IMR-90 (cell line): ENCODE results near the gene HSPA12A. TPM values are rescaled to one million over a fixed set of nuclear protein-coding genes. Genes with fewer than 3 reads are reported as not detected.

Experiments used
- ATAC-seq: fragments of 200-7000 bp; cut with Tn5 transposase; 2 replicates; pipeline ENCODE4 v1.9.1; 2020; ENCODE audit warnings: low read depth, mild to moderate bottlenecking, moderate library complexity
- BruUV-seq: library from RNA; stranded (reverse); fragments of 400-500 nt; replicated peaks from 2 replicates; lab custom pipeline; 2021; lab: Mats Ljungman, UMichigan
- CTCF ChIA-PET: fragments of 300-600 bp; formaldehyde crosslinking; extraction: SDS; loops from one replicate; lab custom pipeline; 2021; ENCODE audit warnings: antibody characterized with exemption; lab: Yijun Ruan, JAX
- POLR2A ChIA-PET: fragments of 300-600 bp; sonication (Branson Sonifier 250); formaldehyde crosslinking; loops from one replicate; lab custom pipeline; 2022; ENCODE audit warnings: antibody characterized with exemption; ENCODE audit not compliant: unreplicated experiment; lab: Charles Lee
- DNase-seq: peaks from one replicate; pipeline ENCODE4 v3.0.0; 2013
- H2AFZ ChIP-seq: replicated peaks from 2 replicates; pipeline ENCODE3; 2013; ENCODE audit warnings: low read length, mild to moderate bottlenecking; ENCODE audit not compliant: poor library complexity
- H2AK5ac ChIP-seq: 2 replicates; pipeline ENCODE4 v1.6.1; 2013; ENCODE audit warnings: low read depth, low read length, inconsistent platforms
- H2AK9ac ChIP-seq: replicated peaks from 2 replicates; pipeline ENCODE3; 2013; ENCODE audit warnings: mild to moderate bottlenecking, low read depth, low read length, moderate library complexity; ENCODE audit not compliant: poor library complexity
- H2BK120ac ChIP-seq: 2 replicates; pipeline ENCODE4 v1.6.1; 2013; ENCODE audit warnings: low read depth, low read length, inconsistent platforms
- H2BK15ac ChIP-seq: 3 replicates; pipeline ENCODE4 v1.6.1; 2013; ENCODE audit warnings: low read depth, low read length, inconsistent platforms
- H2BK20ac ChIP-seq: 2 replicates; pipeline ENCODE4 v1.6.1; 2013; ENCODE audit warnings: low read depth, mild to moderate bottlenecking, inconsistent platforms, low read length, moderate library complexity
- H2BK5ac ChIP-seq: 2 replicates; pipeline ENCODE4 v1.6.1; 2013; ENCODE audit warnings: mild to moderate bottlenecking, low read depth, low read length, inconsistent platforms; ENCODE audit not compliant: poor library complexity, severe bottlenecking
- H3K14ac ChIP-seq: replicated peaks from 2 replicates; pipeline ENCODE4 v1.6.1; 2013; ENCODE audit warnings: low read depth, low read length, inconsistent platforms
- H3K18ac ChIP-seq: 2 replicates; pipeline ENCODE4 v1.6.1; 2013; ENCODE audit warnings: low read depth, low read length, control low read depth
- H3K23ac ChIP-seq: 2 replicates; pipeline ENCODE4 v1.6.1; 2013; ENCODE audit warnings: low read depth, low read length, inconsistent platforms
- H3K27ac ChIP-seq: 2 replicates; pipeline ENCODE4 v1.5.1; 2013; ENCODE audit warnings: mild to moderate bottlenecking, control low read depth, low read length; ENCODE audit not compliant: insufficient read depth
- H3K27me3 ChIP-seq: 2 replicates; pipeline ENCODE4 v1.6.1; 2013; ENCODE audit warnings: low read length; ENCODE audit not compliant: control insufficient read depth, insufficient read depth
- H3K36me3 ChIP-seq: 2 replicates; pipeline ENCODE4 v1.6.1; 2013; ENCODE audit warnings: low read length, mixed read lengths; ENCODE audit not compliant: control insufficient read depth, insufficient read depth
- H3K4ac ChIP-seq: 2 replicates; pipeline ENCODE4 v1.6.1; 2013; ENCODE audit warnings: low read depth, low read length, inconsistent platforms
- H3K4me1 ChIP-seq: 2 replicates; pipeline ENCODE4 v1.6.1; 2013; ENCODE audit warnings: low read length, mixed read lengths; ENCODE audit not compliant: control insufficient read depth, insufficient read depth
- H3K4me2 ChIP-seq: 2 replicates; pipeline ENCODE4 v1.6.1; 2013; ENCODE audit warnings: low read depth, mild to moderate bottlenecking, control low read depth, low read length, moderate library complexity
- H3K4me3 ChIP-seq: 2 replicates; pipeline ENCODE4 v1.5.1; 2013; ENCODE audit warnings: low read depth, mild to moderate bottlenecking, control low read depth, low read length, moderate library complexity; ENCODE audit not compliant: insufficient read depth
- H3K56ac ChIP-seq: 2 replicates; pipeline ENCODE4 v1.6.1; 2013; ENCODE audit warnings: low read length, inconsistent platforms; ENCODE audit not compliant: insufficient read depth; ENCODE audit errors: extremely low read depth
- H3K79me1 ChIP-seq, 2 experiments: 2 replicates each; pipeline ENCODE4 v1.6.1; 2013; ENCODE audit warnings: low read length in 2 of 2, inconsistent platforms in 1 of 2, low read depth in 1 of 2
- H3K9ac ChIP-seq: 2 replicates; pipeline ENCODE4 v1.6.1; 2013; ENCODE audit warnings: low read depth, low read length, control low read depth
- H3K9me1 ChIP-seq: 2 replicates; pipeline ENCODE4 v1.6.1; 2013; ENCODE audit warnings: low read length, inconsistent platforms; ENCODE audit not compliant: insufficient read depth
- H3K9me3 ChIP-seq: 2 replicates; pipeline ENCODE4 v1.6.1; 2013; ENCODE audit warnings: low read length; ENCODE audit not compliant: control insufficient read depth, insufficient read depth
- H4K20me1 ChIP-seq: 2 replicates; pipeline ENCODE4 v1.6.1; 2013; ENCODE audit warnings: low read length, inconsistent platforms; ENCODE audit not compliant: insufficient read depth
- H4K5ac ChIP-seq: 2 replicates; pipeline ENCODE4 v1.6.1; 2013; ENCODE audit warnings: mild to moderate bottlenecking, low read depth, low read length, control low read depth
- H4K8ac ChIP-seq, 2 experiments: 2 replicates each; pipeline ENCODE4 v1.6.1; 2013; ENCODE audit warnings: low read depth in 2 of 2, low read length in 2 of 2, control low read depth in 1 of 2, inconsistent platforms in 1 of 2
- H4K91ac ChIP-seq: 2 replicates; pipeline ENCODE4 v1.6.1; 2013; ENCODE audit warnings: low read depth, low read length, inconsistent platforms; ENCODE audit not compliant: insufficient read depth
- BHLHE40 ChIP-seq: fragments of 150-350 bp; IDR thresholded peaks from 2 replicates; pipeline ENCODE4 v1.6.1; 2016; ENCODE audit warnings: mild to moderate bottlenecking, low read depth, low read length
- CEBPB ChIP-seq: IDR thresholded peaks from 2 replicates; pipeline ENCODE4 v1.6.1; 2012; ENCODE audit warnings: low read depth, low read length, improper control_type of control experiment
- CHD1 ChIP-seq: IDR thresholded peaks from 2 replicates; pipeline ENCODE4 v1.6.1; 2012; ENCODE audit warnings: low read depth, low read length, improper control_type of control experiment
- CTCF ChIP-seq: conservative IDR thresholded peaks from 2 replicates; pipeline ENCODE4 v1.5.1; 2012; ENCODE audit warnings: mild to moderate bottlenecking, low read depth, low read length, improper control_type of control experiment
- ELK1 ChIP-seq: fragments of 150-350 bp; IDR thresholded peaks from 2 replicates; pipeline ENCODE4 v1.6.1; 2016; ENCODE audit warnings: low read depth, mild to moderate bottlenecking, low read length, moderate library complexity, borderline replicate concordance
- FOS ChIP-seq: fragments of 150-350 bp; IDR thresholded peaks from 2 replicates; pipeline ENCODE4 v1.6.1; 2016; ENCODE audit warnings: low read depth, low read length
- MAFK ChIP-seq: IDR thresholded peaks from 2 replicates; pipeline ENCODE4 v1.6.1; 2012; ENCODE audit warnings: low read depth, low read length, improper control_type of control experiment
- MAZ ChIP-seq: IDR thresholded peaks from 2 replicates; pipeline ENCODE4 v1.6.1; 2012; ENCODE audit warnings: low read depth, mild to moderate bottlenecking, low read length, improper control_type of control experiment, moderate library complexity, borderline replicate concordance
- MXI1 ChIP-seq: IDR thresholded peaks from 2 replicates; pipeline ENCODE4 v1.6.1; 2012; ENCODE audit warnings: low read depth, mild to moderate bottlenecking, low read length, moderate library complexity, borderline replicate concordance
- NFE2L2 ChIP-seq: fragments of 150-350 bp; IDR thresholded peaks from 2 replicates; pipeline ENCODE4 v1.6.1; 2016; ENCODE audit warnings: low read depth, mild to moderate bottlenecking, low read length
- POLR2A ChIP-seq: IDR thresholded peaks from 2 replicates; pipeline ENCODE4 v1.6.1; 2012; ENCODE audit warnings: mild to moderate bottlenecking, low read depth, low read length
- RAD21 ChIP-seq: IDR thresholded peaks from 2 replicates; pipeline ENCODE4 v1.6.1; 2012; ENCODE audit warnings: low read length, improper control_type of control experiment
- RCOR1 ChIP-seq: IDR thresholded peaks from 2 replicates; pipeline ENCODE4 v1.6.1; 2012; ENCODE audit warnings: mild to moderate bottlenecking, low read length, improper control_type of control experiment; ENCODE audit not compliant: insufficient replicate concordance
- RFX5 ChIP-seq: IDR thresholded peaks from 2 replicates; pipeline ENCODE4 v1.8.0; 2012; ENCODE audit warnings: low read depth, mild to moderate bottlenecking, low read length, moderate library complexity
- SMC3 ChIP-seq: fragments of 150-350 bp; IDR thresholded peaks from 2 replicates; pipeline ENCODE4 v1.6.1; 2016; ENCODE audit warnings: low read depth, mild to moderate bottlenecking, antibody characterized with exemption, low read length, moderate library complexity
- USF2 ChIP-seq: fragments of 150-350 bp; IDR thresholded peaks from 2 replicates; pipeline ENCODE4 v1.6.1; 2017; ENCODE audit warnings: mild to moderate bottlenecking, antibody characterized with exemption, low read length, low read depth
- WGBS, 2 experiments: methylation state at CpG; one replicate each; pipeline versions ENCODE4 v1.1.5 to v1.1.7; 2013; ENCODE audit warnings: missing lambda C conversion rate in 2 of 2; ENCODE audit not compliant: insufficient read length in 1 of 2; ENCODE audit errors: extremely low coverage in 2 of 2; 5-methylcytosine and 5-hydroxymethylcytosine counted together
- dilution Hi-C: fragments of 300-500 bp; cut with HindIII; formaldehyde crosslinking; loops from one replicate; pipeline ENCODE4 v1.14.3; 2018; ENCODE audit warnings: low sequenced_read_pairs; ENCODE audit not compliant: unreplicated experiment
- in situ Hi-C: fragments of 300-500 bp; cut with MboI; formaldehyde crosslinking; loops from 3 replicates; pipeline ENCODE4 v1.14.3; 2019; ENCODE audit warnings: low sequenced_read_pairs, inconsistent platforms, mixed read lengths
- intact Hi-C: fragments of 100-400 bp; cut with micrococcal nuclease; formaldehyde crosslinking; loops from 2 replicates; pipeline ENCODE4 v1.10.0; 2022
- polyA plus RNA-seq, 3 experiments: library from polyadenylated mRNA; depleted of rRNA; stranded (reverse); fragments of >200 nt; gene quantifications; 2 replicates each; pipeline ENCODE4 v1.2.3, GENCODE V29; 2012; ENCODE audit warnings: low replicate concordance in 1 of 3
- total RNA-seq: library from RNA; depleted of rRNA; stranded (reverse); fragments of >200 nt; gene quantifications from 2 replicates; pipeline ENCODE4 v1.2.3, GENCODE V29; 2012

HSPA12A gene
- total and polyA plus RNA-seq, 2 of the 4 experiments (the other 2 are of a cell fraction) = 16.1 to 16.7 TPM

GRCh38 chr10:116708877-116709276 is 33.5 kb downstream of the HSPA12A start:
- no peak overlapping the region for H3K27ac ChIP-seq
- peaks cover 3% of the 10 kb centered on the region; the same call in 1 of the 2 replicates for H3K36me3 ChIP-seq
- H2BK20ac ChIP-seq = no peak overlapping the region
- H3K9me3 ChIP-seq = no peaks in the 10 kb centered on the region
- H2AK5ac ChIP-seq = no peak overlapping the region
- in situ Hi-C loops (no loop called here), intact Hi-C loops (loop anchor here (1.0 kb wide), 1 partner anchor 79 kb away; no protein-coding TSS in a partner anchor), dilution Hi-C loops (no loop called here)
- WGBS, 2 experiments = 100% methylated on average over 3 of the region's 4 CpGs; no CpG with 5 or more reads in 1 of the 2 experiments
- no peak overlapping the region for H4K5ac ChIP-seq
- H3K9ac ChIP-seq = no peak overlapping the region
- no peak overlapping the region for H2AK9ac ChIP-seq
- no peak overlapping the region for H3K4me3 ChIP-seq
- H2AFZ ChIP-seq = no peak overlapping the region
- no peak overlapping the region for H4K91ac ChIP-seq
- no peaks in the 10 kb centered on the region for H3K27me3 ChIP-seq
- no peak overlapping the region for H3K4ac ChIP-seq
- no peak overlapping the region for H3K56ac ChIP-seq
- H2BK120ac ChIP-seq = no peak overlapping the region
- H2BK15ac ChIP-seq = no peak overlapping the region
- ChIA-PET POLR2A (no interaction called here), CTCF (interaction anchor here (0.8 kb wide), 1 partner anchor 77 kb away, joined by 4 read pairs; no protein-coding TSS in a partner anchor)
- peaks cover 6% of the 10 kb centered on the region for H3K4me1 ChIP-seq
- no peak overlapping the region for H3K18ac ChIP-seq
- H4K8ac ChIP-seq = no peak overlapping the region
- peaks cover 8% of the 10 kb centered on the region; the same call in 1 of the 2 replicates for H4K20me1 ChIP-seq
- DNase-seq (no peak), ATAC-seq (no peak)
- no peak overlapping the region for H3K23ac ChIP-seq
- no peak overlapping the region for H3K14ac ChIP-seq
- BruUV-seq = no TSS peak
- no peak overlapping the region for H2BK5ac ChIP-seq
- peaks cover 10% of the 10 kb centered on the region for H3K9me1 ChIP-seq
- no peak for TF ChIP-seq MXI1
- TF ChIP-seq CTCF = no peak
- TF ChIP-seq BHLHE40 = no peak
- TF ChIP-seq CEBPB = no peak
- no peak for TF ChIP-seq NFE2L2
- no peak for TF ChIP-seq MAFK
- TF ChIP-seq POLR2A = no peak
- TF ChIP-seq RAD21 = no peak
- TF ChIP-seq ELK1 = no peak
- no peak for TF ChIP-seq RFX5
- TF ChIP-seq FOS = no peak
- TF ChIP-seq RCOR1 = no peak
- no peak for TF ChIP-seq USF2
- no peak for TF ChIP-seq CHD1
- no peak for TF ChIP-seq MAZ
- no peak for TF ChIP-seq SMC3
- H3K79me1 ChIP-seq = peaks cover 10 to 36% of the 10 kb centered on the region in 2 experiments
- no peak overlapping the region for H3K4me2 ChIP-seq
